Heart left ventricle (tissue), 16 donors: ENCODE measurements around the gene ADAMTSL1. TPM values are rescaled to one million over a fixed set of nuclear protein-coding genes. Genes with fewer than 3 reads are reported as not detected.

Source experiments
- ATAC-seq, 4 donors: fragments of 200-7000 bp; cut with Tn5 transposase; one replicate each; pipeline ENCODE4 v1.9.1; 2020 to 2022; ENCODE audit warnings: moderate library complexity in 4 of 4, mild to moderate bottlenecking in 3 of 4, moderate number of reproducible peaks in 1 of 4
- DNase-seq, 5 donors: peaks; one replicate each; pipeline ENCODE4 v3.0.0-alpha.2; 2020
- H3K27ac ChIP-seq, 12 donors: fragments of 200-600 bp; sonication (generic) in 4 of 12; one replicate each; pipeline versions ENCODE4 v1.5.0 to v1.8.0; 2016 to 2022; ENCODE audit warnings: mild to moderate bottlenecking in 2 of 12
- H3K27me3 ChIP-seq, 9 donors: fragments of 200-600 bp; sonication (generic) in 2 of 9; one replicate each; pipeline versions ENCODE4 v1.5.1 to v1.8.0; 2016 to 2022; ENCODE audit warnings: mild to moderate bottlenecking in 3 of 9
- H3K36me3 ChIP-seq, 9 donors: fragments of 200-600 bp; sonication (generic) in 2 of 9; one replicate each; pipeline versions ENCODE4 v1.5.0 to v1.8.0; 2018 to 2022; ENCODE audit warnings: mild to moderate bottlenecking in 2 of 9
- H3K4me1 ChIP-seq, 12 donors: fragments of 200-600 bp; sonication (generic) in 4 of 12; one replicate each; pipeline versions ENCODE4 v1.5.0 to v1.8.0; 2016 to 2022; ENCODE audit warnings: mild to moderate bottlenecking in 3 of 12
- H3K4me3 ChIP-seq, 12 donors: fragments of 200-600 bp; sonication (generic) in 4 of 12; one replicate each; pipeline versions ENCODE4 v1.5.0 to v1.8.0; 2017 to 2022; ENCODE audit warnings: mild to moderate bottlenecking in 9 of 12, moderate library complexity in 4 of 12
- H3K9me3 ChIP-seq, 12 donors: fragments of 200-600 bp; sonication (generic) in 4 of 12; one replicate each; pipeline versions ENCODE4 v1.5.0 to v1.8.0; 2016 to 2022; ENCODE audit warnings: mild to moderate bottlenecking in 1 of 12
- POLR2A ChIP-seq, 2 donors: fragments of 450-650 bp; IDR thresholded peaks; one replicate each; pipeline ENCODE4 v1.6.1; 2017; ENCODE audit warnings: antibody characterized with exemption in 2 of 2, mild to moderate bottlenecking in 2 of 2, moderate library complexity in 2 of 2
- WGBS, 4 donors: extraction: QIAGEN DNeasy Blood & Tissue Kit in 2 of 4; methylation state at CpG; one replicate each; pipeline versions ENCODE4 v1.1.5 to v1.1.7; 2013 to 2018; 5-methylcytosine and 5-hydroxymethylcytosine counted together
- intact Hi-C, 10 donors: fragments of 100-400 bp; cut with DNase I; formaldehyde crosslinking; loops; one replicate each; pipeline versions ENCODE4 v1.11.1 to v1.14.2; 2022
- polyA plus RNA-seq, 2 donors: library from polyadenylated mRNA; stranded (reverse); fragments of 200-250 nt; gene quantifications; one replicate each; pipeline ENCODE4 v1.2.3, GENCODE V29; 2013
- total RNA-seq, 9 donors: library from RNA; depleted of rRNA in 2 of 9; stranded (reverse); fragments of >200 nt in 2 of 9; fragmentation: NEBNext Ultra II Directional in 3 of 9; extraction: Animal tissue kit (Norgen Biotek cat#: 25700) in 3 of 9; gene quantifications; one replicate each; pipeline versions ENCODE4 v1.1.0 to v1.2.4, GENCODE V29; 2016 to 2023
- TF ChIP-seq, protein P1 (sequence below), 12 donors: fragments of 200-600 bp; sonication (generic) in 4 of 12; IDR thresholded peaks; one replicate each; pipeline versions ENCODE4 v1.5.0 to v1.8.0; 2018 to 2022; ENCODE audit warnings: antibody characterized with exemption in 12 of 12, mild to moderate bottlenecking in 5 of 12
- donor health status: ischemic (EF 13 %, LVEDD 7.1; RV severe dilation, severe dysfunction).
- donor health status: healthy with polysubstance abuse.
- donor health status: DM: no; HTN: yes; CAD: no.
- donor health status: DM: no; HTN: no; CAD: no.
- donor health status: ischemic (EF 25% LVEDD 6.9; RV normal size, moderate dysfunction).
- donor health status: ischemic (EF 25% LVEDD 5.7; RV mildly dilated, moderate dysfunction).
- donor health status: healthy.
- donor health status: DM: yes; HTN: yes; CAD: no.
- donor health status: ischemic (EF 35%, LVEDD 5.7; RV mildly dilated, moderate dysfunction).
- donor health status: nonischemic (EF 11% LVEDD 7.7; RV severe dilation, severe dysfunction).
- donor health status: DM: yes; HTN: yes; CAD: no.
- donor health status: PGD.
- donor health status: ischemic (EF 29% LVEDD 5.4; RV normal size, mild dysfunction).
- donor health status: nonischemic (EF 23%, LVEDD 6.1; RV moderate dilation, normal function).

Gene ADAMTSL1
- total and polyA plus RNA-seq, 11 donors, result 0.46 to 4.7 (median 1.1) TPM

GRCh38 chr9:18569941-18570630 lies 96.1 kb downstream of the ADAMTSL1 start:
- WGBS, 4 donors, result 94 to 96% (median 95%) methylated on average over 3 of the region's 3 CpGs
- H3K4me1 ChIP-seq, result no peaks in the 10 kb centered on the region
- intact Hi-C loops, result loop anchor here in 1 of 10 donors (10.0 kb wide), 1 partner anchor 75 kb away; no protein-coding TSS in a partner anchor
- DNase-seq, result no peak
- no peaks in the 10 kb centered on the region for H3K36me3 ChIP-seq
- H3K27ac ChIP-seq, result no peak overlapping the region
- no peak overlapping the region for H3K4me3 ChIP-seq
- no peaks in the 10 kb centered on the region for H3K9me3 ChIP-seq
- ATAC-seq, result no peak
- no peaks in the 10 kb centered on the region for H3K27me3 ChIP-seq
- TF ChIP-seq POLR2A (IDR thresholded peaks at IDR 0.05), result no peak
- TF ChIP-seq, protein P1, sequence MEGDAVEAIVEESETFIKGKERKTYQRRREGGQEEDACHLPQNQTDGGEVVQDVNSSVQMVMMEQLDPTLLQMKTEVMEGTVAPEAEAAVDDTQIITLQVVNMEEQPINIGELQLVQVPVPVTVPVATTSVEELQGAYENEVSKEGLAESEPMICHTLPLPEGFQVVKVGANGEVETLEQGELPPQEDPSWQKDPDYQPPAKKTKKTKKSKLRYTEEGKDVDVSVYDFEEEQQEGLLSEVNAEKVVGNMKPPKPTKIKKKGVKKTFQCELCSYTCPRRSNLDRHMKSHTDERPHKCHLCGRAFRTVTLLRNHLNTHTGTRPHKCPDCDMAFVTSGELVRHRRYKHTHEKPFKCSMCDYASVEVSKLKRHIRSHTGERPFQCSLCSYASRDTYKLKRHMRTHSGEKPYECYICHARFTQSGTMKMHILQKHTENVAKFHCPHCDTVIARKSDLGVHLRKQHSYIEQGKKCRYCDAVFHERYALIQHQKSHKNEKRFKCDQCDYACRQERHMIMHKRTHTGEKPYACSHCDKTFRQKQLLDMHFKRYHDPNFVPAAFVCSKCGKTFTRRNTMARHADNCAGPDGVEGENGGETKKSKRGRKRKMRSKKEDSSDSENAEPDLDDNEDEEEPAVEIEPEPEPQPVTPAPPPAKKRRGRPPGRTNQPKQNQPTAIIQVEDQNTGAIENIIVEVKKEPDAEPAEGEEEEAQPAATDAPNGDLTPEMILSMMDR (IDR thresholded peaks at IDR 0.05), result no peak

DNA sequence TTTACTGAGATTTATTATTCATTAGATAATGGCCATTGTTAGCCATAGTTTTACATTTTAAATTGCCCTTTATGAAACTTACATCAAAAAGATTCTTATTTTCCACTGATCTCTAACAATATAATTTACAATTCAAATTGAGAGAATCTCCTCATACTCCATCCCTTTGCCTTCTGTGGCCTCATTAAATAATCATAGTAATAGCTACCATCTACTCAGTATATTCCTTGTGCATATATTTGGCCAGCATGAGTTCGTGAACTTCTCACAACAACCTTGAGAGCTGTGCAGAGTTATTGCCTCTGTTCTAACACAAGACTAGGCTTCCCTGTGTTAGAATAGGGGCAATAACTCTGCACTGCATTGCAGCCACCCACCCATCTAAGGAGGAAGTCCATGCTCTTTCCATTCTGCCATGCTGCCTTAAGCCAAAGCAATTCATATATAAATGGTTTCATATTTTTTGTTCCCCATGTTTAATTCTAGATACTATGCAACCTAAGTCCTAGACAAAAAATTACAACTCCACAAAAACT lies 99.1 kb downstream of the ADAMTSL1 start:
- H3K4me1 ChIP-seq, result no peaks in the 10 kb centered on the region
- no peaks in the 10 kb centered on the region for H3K9me3 ChIP-seq
- TF ChIP-seq, protein P1 (IDR thresholded peaks at IDR 0.05), result no peak
- no peak for TF ChIP-seq POLR2A (IDR thresholded peaks at IDR 0.05)
- H3K27me3 ChIP-seq, result no peaks in the 10 kb centered on the region
- H3K4me3 ChIP-seq, result no peak overlapping the region
- no peak overlapping the region for H3K27ac ChIP-seq
- DNase-seq (no peak), ATAC-seq (no peak)
- 93 to 100% (median 94%) methylated on average over 1 of the region's 1 CpG for WGBS, 4 donors
- intact Hi-C loops, result loop anchor here in 1 of 10 donors (10.0 kb wide), 1 partner anchor 78 kb away; no protein-coding TSS in a partner anchor
- H3K36me3 ChIP-seq, result no peaks in the 10 kb centered on the region

GRCh38 chr9:18575686-18576085 lies 101.7 kb downstream of the ADAMTSL1 start:
- TF ChIP-seq POLR2A (IDR thresholded peaks at IDR 0.05), result no peak
- TF ChIP-seq, protein P1 (IDR thresholded peaks at IDR 0.05), result no peak
- Histone ChIP-seq H3K36me3 (no peaks in the 10 kb centered on the region), H3K9me3 (no peaks in the 10 kb centered on the region), H3K27me3 (no peaks in the 10 kb centered on the region), H3K27ac (no peak overlapping the region), H3K4me3 (no peak overlapping the region), H3K4me1 (no peaks in the 10 kb centered on the region)
- 71 to 89% (median 80%) methylated on average over 1 of the region's 1 CpG for WGBS, 4 donors
- no peak for DNase-seq
- ATAC-seq, result no peak
- intact Hi-C loops, result loop anchor here in 1 of 10 donors (10.0 kb wide), 1 partner anchor 81 kb away; no protein-coding TSS in a partner anchor

- intact Hi-C loops, result loop anchor here in 1 of 10 donors (10.0 kb wide), 1 partner anchor 85 kb away; no protein-coding TSS in a partner anchor
- Histone ChIP-seq H3K27ac (no peak overlapping the region), H3K9me3 (no peaks in the 10 kb centered on the region), H3K4me1 (no peaks in the 10 kb centered on the region), H3K36me3 (no peaks in the 10 kb centered on the region), H3K27me3 (no peaks in the 10 kb centered on the region), H3K4me3 (no peak overlapping the region)
- DNase-seq (no peak), ATAC-seq (no peak)
- TF ChIP-seq POLR2A (IDR thresholded peaks at IDR 0.05), result no peak
- TF ChIP-seq, protein P1 (IDR thresholded peaks at IDR 0.05), result no peak
- whole genome bisulfite sequencing, 4 donors, result 94 to 97% (median 96%) methylated on average over 2 of the region's 2 CpGs
These were observed 105.6 kb downstream of the ADAMTSL1 start for GRCh38 chr9:18579536-18579935.
